H1 (cell line): ENCODE measurements around the gene SLC27A4. TPM values are rescaled to one million over a fixed set of nuclear protein-coding genes. Genes with fewer than 3 reads are reported as not detected.

Experiments used
- CTCF ChIA-PET: fragments of 300-600 bp; sonication (Branson Sonifier 250); formaldehyde crosslinking; loops from one replicate; lab custom pipeline; 2021; ENCODE audit not compliant: partially characterized antibody; lab: Charles Lee
- POLR2A ChIA-PET: fragments of 300-600 bp; sonication (Branson Sonifier 250); formaldehyde crosslinking; loops from one replicate; lab custom pipeline; 2021; ENCODE audit warnings: inconsistent platforms; ENCODE audit not compliant: partially characterized antibody; lab: Charles Lee
- DNase-seq, 2 experiments: peaks; one replicate each; pipeline versions ENCODE4 v3.0.0 to v3.0.0-alpha.2; 2010 to 2022; ENCODE audit warnings: low spot score in 2 of 2, low read depth in 1 of 2, mixed read lengths in 1 of 2
- FAIRE-seq: peaks from 2 replicates; lab custom pipeline; 2011; peaks lifted over from hg19 to GRCh38; lab: Jason Lieb, UNC
- H2AFZ ChIP-seq: 2 replicates; pipeline ENCODE4 v1.8.1; 2012; ENCODE audit warnings: low read length, inconsistent platforms
- H2AK5ac ChIP-seq: 2 replicates; pipeline ENCODE4 v1.6.1; 2013; ENCODE audit warnings: low read depth, low read length
- H2BK120ac ChIP-seq: replicated peaks from 2 replicates; pipeline ENCODE3; 2013; ENCODE audit warnings: low read depth, low read length, inconsistent platforms
- H2BK12ac ChIP-seq: 2 replicates; pipeline ENCODE4 v1.6.1; 2013; ENCODE audit warnings: low read depth, low read length
- H2BK15ac ChIP-seq: 2 replicates; pipeline ENCODE4 v1.6.1; 2013; ENCODE audit warnings: low read length
- H2BK20ac ChIP-seq: 2 replicates; pipeline ENCODE4 v1.6.1; 2013; ENCODE audit warnings: low read length
- H2BK5ac ChIP-seq: 2 replicates; pipeline ENCODE4 v1.6.1; 2013; ENCODE audit warnings: low read depth, low read length
- H3K14ac ChIP-seq: 2 replicates; pipeline ENCODE4 v1.6.1; 2013; ENCODE audit warnings: inconsistent platforms; ENCODE audit not compliant: insufficient read length
- H3K18ac ChIP-seq: 2 replicates; pipeline ENCODE4 v1.6.1; 2013; ENCODE audit warnings: low read length; ENCODE audit errors: extremely low read depth
- H3K23ac ChIP-seq: 2 replicates; pipeline ENCODE4 v1.6.1; 2013; ENCODE audit warnings: inconsistent platforms; ENCODE audit not compliant: insufficient read length
- H3K23me2 ChIP-seq: 2 replicates; pipeline ENCODE4 v1.6.1; 2013; ENCODE audit warnings: low read depth, low read length
- H3K27ac ChIP-seq: 2 replicates; pipeline ENCODE4 v1.6.1; 2011; ENCODE audit warnings: low read depth, low read length, inconsistent platforms
- H3K27me3 ChIP-seq, 4 experiments: replicated peaks in 1 of 4; 1 replicate in 1 of 4; 2 replicates in 3 of 4; pipeline versions ENCODE4 v1.6.1 to v1.8.1; 2011 to 2013; ENCODE audit warnings: low read length in 3 of 4, mild to moderate bottlenecking in 3 of 4, inconsistent platforms in 2 of 4, mixed read lengths in 2 of 4, moderate library complexity in 1 of 4; ENCODE audit not compliant: control insufficient read depth in 3 of 4, insufficient read depth in 3 of 4; ENCODE audit errors: extremely low read depth in 1 of 4
- H3K36me3 ChIP-seq, 4 experiments: 2 replicates each; pipeline versions ENCODE4 v1.6.1 to v1.8.1; 2011 to 2013; ENCODE audit warnings: mild to moderate bottlenecking in 4 of 4, low read length in 3 of 4, moderate library complexity in 2 of 4, control low read depth in 1 of 4, inconsistent platforms in 1 of 4; ENCODE audit not compliant: insufficient read depth in 4 of 4, control insufficient read depth in 2 of 4
- H3K4ac ChIP-seq: replicated peaks from 2 replicates; pipeline ENCODE3; 2013; ENCODE audit warnings: low read length, low read depth, mixed read lengths, inconsistent platforms; ENCODE audit not compliant: insufficient read length
- H3K4me1 ChIP-seq, 4 experiments: replicated peaks in 1 of 4; 1 replicate in 1 of 4; 2 replicates in 3 of 4; pipeline versions ENCODE4 v1.6.1 to v1.8.1; 2011 to 2013; ENCODE audit warnings: low read length in 3 of 4, inconsistent platforms in 2 of 4, mixed read lengths in 1 of 4; ENCODE audit not compliant: insufficient read depth in 4 of 4, control insufficient read depth in 3 of 4
- H3K4me2 ChIP-seq, 2 experiments: 2 replicates each; pipeline versions ENCODE4 v1.6.1 to v1.8.1; 2011 to 2013; ENCODE audit warnings: low read depth in 2 of 2, low read length in 2 of 2, control low read depth in 1 of 2, inconsistent platforms in 1 of 2, mild to moderate bottlenecking in 1 of 2; ENCODE audit not compliant: insufficient read depth in 1 of 2
- H3K4me3 ChIP-seq, 4 experiments: fragments of 200-600, 300-600 bp in 1 of 4; sonication (generic), shearing (Covaris generic), sonication (Bioruptor Twin) in 1 of 4; 2 replicates each; pipeline versions ENCODE4 v1.5.1 to v1.8.1; 2011 to 2016; ENCODE audit warnings: low read length in 4 of 4, low read depth in 3 of 4, control low read depth in 2 of 4, inconsistent platforms in 2 of 4, mild to moderate bottlenecking in 2 of 4, mixed read lengths in 1 of 4, moderate library complexity in 1 of 4; ENCODE audit not compliant: insufficient read depth in 2 of 4; ENCODE audit errors: extremely low read depth in 1 of 4
- H3K56ac ChIP-seq: replicated peaks from 2 replicates; pipeline ENCODE3; 2013; ENCODE audit warnings: low read depth, mild to moderate bottlenecking, mixed read lengths, low read length, inconsistent platforms; ENCODE audit not compliant: insufficient read length
- H3K79me1 ChIP-seq: 2 replicates; pipeline ENCODE4 v1.6.1; 2013; ENCODE audit warnings: low read depth, low read length, control low read depth
- H3K79me2 ChIP-seq, 2 experiments: 2 replicates each; pipeline versions ENCODE4 v1.6.1 to v1.8.1; 2012 to 2013; ENCODE audit warnings: low read length in 2 of 2, mild to moderate bottlenecking in 2 of 2, inconsistent platforms in 1 of 2; ENCODE audit not compliant: insufficient read depth in 2 of 2, control insufficient read depth in 1 of 2
- H3K9ac ChIP-seq, 4 experiments: replicated peaks in 1 of 4; 1 replicate in 1 of 4; 2 replicates in 3 of 4; pipeline versions ENCODE4 v1.6.1 to v1.8.1; 2011 to 2013; ENCODE audit warnings: low read depth in 3 of 4, low read length in 3 of 4, control low read depth in 2 of 4, mild to moderate bottlenecking in 2 of 4, moderate library complexity in 2 of 4, inconsistent platforms in 1 of 4; ENCODE audit errors: extremely low read depth in 1 of 4
- H3K9me3 ChIP-seq, 2 experiments: 2 replicates each; pipeline versions ENCODE4 v1.6.1 to v1.8.1; 2012 to 2013; ENCODE audit warnings: mild to moderate bottlenecking in 2 of 2, moderate library complexity in 2 of 2, control low read depth in 1 of 2, inconsistent platforms in 1 of 2, low read depth in 1 of 2, low read length in 1 of 2, mixed read lengths in 1 of 2; ENCODE audit not compliant: insufficient read depth in 2 of 2
- H4K20me1 ChIP-seq, 2 experiments: replicated peaks in 1 of 2; 2 replicates each; pipeline versions ENCODE3 to v1.8.1; 2011 to 2013; ENCODE audit warnings: inconsistent platforms in 2 of 2, low read length in 2 of 2, mild to moderate bottlenecking in 1 of 2; ENCODE audit not compliant: insufficient read depth in 2 of 2, control insufficient read depth in 1 of 2
- H4K5ac ChIP-seq: 2 replicates; pipeline ENCODE4 v1.6.1; 2013; ENCODE audit warnings: low read length, low read depth, mixed read lengths, inconsistent platforms; ENCODE audit not compliant: insufficient read length
- H4K8ac ChIP-seq: 2 replicates; pipeline ENCODE4 v1.8.0; 2013; ENCODE audit warnings: mild to moderate bottlenecking, moderate library complexity, low read length, inconsistent platforms; ENCODE audit not compliant: insufficient read depth; ENCODE audit errors: extremely low read depth
- H4K91ac ChIP-seq: replicated peaks from 2 replicates; pipeline ENCODE3; 2013; ENCODE audit warnings: low read length, mixed read lengths, inconsistent platforms; ENCODE audit not compliant: insufficient read length
- CHD1 ChIP-seq: IDR thresholded peaks from 2 replicates; pipeline ENCODE4 v1.6.1; 2012; ENCODE audit warnings: low read depth, low read length, improper control_type of control experiment
- CTCF ChIP-seq, 3 experiments: IDR thresholded peaks; 1 replicate in 2 of 3; 2 replicates in 1 of 3; pipeline versions ENCODE4 v1.5.1 to v1.6.1; 2011; ENCODE audit warnings: low read length in 3 of 3, mild to moderate bottlenecking in 3 of 3, inconsistent platforms in 2 of 3, low read depth in 1 of 3, moderate library complexity in 1 of 3; ENCODE audit not compliant: insufficient read depth in 1 of 3; ENCODE audit errors: control extremely low read depth in 1 of 3
- E2F6 ChIP-seq: IDR thresholded peaks from 2 replicates; pipeline ENCODE4 v1.6.1; 2012; ENCODE audit warnings: inconsistent platforms
- KDM5A ChIP-seq: fragments of 200-600 bp; IDR thresholded peaks from 2 replicates; pipeline ENCODE4 v1.7.1; 2012; ENCODE audit warnings: mild to moderate bottlenecking, low read length, inconsistent platforms, mixed read lengths
- MAFK ChIP-seq: IDR thresholded peaks from 2 replicates; pipeline ENCODE4 v1.6.1; 2012; ENCODE audit warnings: low read depth, mild to moderate bottlenecking, improper control_type of control experiment, low read length
- RBBP5 ChIP-seq: IDR thresholded peaks from 2 replicates; pipeline ENCODE4 v1.7.1; 2012; ENCODE audit warnings: low read depth, mild to moderate bottlenecking, inconsistent platforms, low read length, moderate library complexity, borderline replicate concordance
- RNF2 ChIP-seq: fragments of 200-900, 300-1000 bp; sonication (generic); IDR thresholded peaks from 2 replicates; pipeline ENCODE4 v1.7.1; 2016; ENCODE audit warnings: borderline replicate concordance, low read depth, mild to moderate bottlenecking, antibody characterized with exemption, low read length; ENCODE audit not compliant: poor library complexity, severe bottlenecking; ENCODE audit errors: missing control alignments
- SIRT6 ChIP-seq: IDR thresholded peaks from one replicate; pipeline ENCODE4 v1.7.1; 2012; ENCODE audit warnings: low read length, inconsistent platforms
- TBP ChIP-seq: IDR thresholded peaks from 2 replicates; pipeline ENCODE4 v1.6.1; 2011; ENCODE audit warnings: low read depth, low read length, improper control_type of control experiment
- YY1 ChIP-seq: IDR thresholded peaks from 2 replicates; pipeline ENCODE4 v1.6.1; 2011; ENCODE audit warnings: low read depth, mild to moderate bottlenecking, low read length
- WGBS, 2 experiments: shearing (Covaris generic) in 1 of 2; methylation state at CpG; one replicate each; pipeline versions ENCODE4 v1.1.6 to v1.1.7; 2013 to 2015; ENCODE audit warnings: low lambda C conversion rate in 2 of 2, mixed read lengths in 2 of 2, inconsistent platforms in 1 of 2, low coverage in 1 of 2, missing lambda C conversion rate in 1 of 2; ENCODE audit not compliant: insufficient replicate concordance in 2 of 2, insufficient coverage in 1 of 2, insufficient read length in 1 of 2; ENCODE audit errors: extremely low coverage in 1 of 2, missing lambda C conversion rate in 1 of 2; 5-methylcytosine and 5-hydroxymethylcytosine counted together
- polyA plus RNA-seq, 7 experiments: library from polyadenylated mRNA; depleted of rRNA in 3 of 7; stranded (reverse) in 5 of 7; unstranded in 2 of 7; fragments of >200 nt in 5 of 7; fragments of 200-250 nt in 2 of 7; gene quantifications; 1 replicate in 5 of 7; 2 replicates in 1 of 7; 4 replicates in 1 of 7; pipeline versions ENCODE4 v1.2.1 to v1.2.3, GENCODE V29; 2011 to 2013; ENCODE audit warnings: missing spikeins in 2 of 7, mixed read lengths in 2 of 7
- total RNA-seq: library from RNA; stranded (reverse); fragmentation: NEBNext Ultra II Directional; extraction: Animal tissue kit (Norgen Biotek cat#: 25700); gene quantifications from 2 replicates; pipeline ENCODE4 v1.2.1, GENCODE V29; 2021

SLC27A4 gene
- total and polyA plus RNA-seq, 2 of the 8 experiments (the other 6 are each of a cell fraction or from before 2014, with no cell fraction given), result 14.9 to 20.5 TPM

GRCh38 chr9:128375865-128376264 is 35.5 kb downstream of the SLC27A4 start:
- H3K9me3 ChIP-seq, result no peaks in the 10 kb centered on the region
- no peak overlapping the region for H2BK12ac ChIP-seq
- peaks cover 0 to 15% of the 10 kb centered on the region in 2 experiments for H4K20me1 ChIP-seq
- no peak for FAIRE-seq
- no peak overlapping the region for H2BK120ac ChIP-seq
- H2BK5ac ChIP-seq, result no peak overlapping the region
- no peak overlapping the region for H2AK5ac ChIP-seq
- H3K23me2 ChIP-seq, result peaks cover 3% of the 10 kb centered on the region; the same call in 1 of the 2 replicates
- H3K9ac ChIP-seq, result no peak overlapping the region
- H3K27ac ChIP-seq, result no peak overlapping the region
- peaks cover 0 to 3% (median under 1%) of the 10 kb centered on the region in 4 experiments; a peak in 4 of 7 replicates for H3K27me3 ChIP-seq
- no peak overlapping the region for H3K23ac ChIP-seq
- no peak overlapping the region for H2AFZ ChIP-seq
- H3K4me2 ChIP-seq, result no peak overlapping the region
- no peak overlapping the region for H3K4ac ChIP-seq
- H3K18ac ChIP-seq, result no peak overlapping the region
- H3K4me3 ChIP-seq, result no peak overlapping the region
- POLR2A ChIA-PET, result interaction anchor here (1.7 kb wide), 1 partner anchor 14 kb away, joined by 7 read pairs; no protein-coding TSS in a partner anchor
- H2BK20ac ChIP-seq, result no peak overlapping the region
- CTCF ChIA-PET, result interaction anchor here (0.6 to 25.1 kb wide), 8 partner anchors 9 to 33 kb away, joined by 3 to 544 read pairs (median 4); no protein-coding TSS in a partner anchor
- H3K4me1 ChIP-seq, result peaks cover 0 to 8% (median 2%) of the 10 kb centered on the region in 4 experiments; a peak in 4 of 7 replicates
- DNase-seq, result no peak
- H2BK15ac ChIP-seq, result no peak overlapping the region
- no peak overlapping the region for H4K91ac ChIP-seq
- H3K14ac ChIP-seq, result no peak overlapping the region
- H3K79me2 ChIP-seq, result peaks cover 7 to 25% of the 10 kb centered on the region in 2 experiments
- no peak overlapping the region for H4K5ac ChIP-seq
- H3K36me3 ChIP-seq, result peaks cover 0 to 3% (median 0%) of the 10 kb centered on the region in 4 experiments; a peak in 3 of 8 replicates
- H4K8ac ChIP-seq, result no peak overlapping the region
- peaks cover 10% of the 10 kb centered on the region; the same call in 1 of the 2 replicates for H3K79me1 ChIP-seq
- H3K56ac ChIP-seq, result no peak overlapping the region
- 80% methylated on average over 5 of the region's 5 CpGs; no CpG with 5 or more reads in 1 of the 2 experiments for WGBS, 2 experiments
- no peak for TF ChIP-seq YY1
- TF ChIP-seq CTCF (IDR thresholded peaks at IDR 0.05; ENCODE audit: control extremely low read depth in 1 of 3, insufficient read depth in 1 of 3, low read depth in 1 of 3, low read length in 3 of 3), result no peak
- no peak for TF ChIP-seq MAFK
- no peak for TF ChIP-seq CHD1
- no peak for TF ChIP-seq SIRT6
- TF ChIP-seq KDM5A, result no peak
- TF ChIP-seq RNF2, result no peak
- no peak for TF ChIP-seq E2F6
- no peak for TF ChIP-seq TBP
- TF ChIP-seq RBBP5, result no peak
